HG02798 (cell line): Measurements from ENCODE around the gene CCDC30.

Experiments
- ATAC-seq: cut with Tn5 transposase; IDR thresholded peaks from one replicate; pipeline ENCODE4 v1.9.1; 2021; ENCODE audit warnings: mild to moderate bottlenecking; ENCODE audit not compliant: unreplicated experiment, poor library complexity

Gene CCDC30

GRCh38 chr1:42684139-42684538 is 221.1 kb downstream of the CCDC30 start:
- no peak for ATAC-seq

GRCh38 chr1:42686418-42686817 is 223.3 kb downstream of the CCDC30 start:
- ATAC-seq: no peak

- ATAC-seq: no peak
These were observed 226.8 kb downstream of the CCDC30 start for GRCh38 chr1:42689912-42690311.

- ATAC-seq: peak; percentile 34
These were observed 227.5 kb downstream of the CCDC30 start for GRCh38 chr1:42690477-42691156.

GRCh38 chr1:42691157-42691498 is 228.0 kb downstream of the CCDC30 start:
- peak; percentile 35 for ATAC-seq

- no peak for ATAC-seq
These were observed 229.4 kb downstream of the CCDC30 start for GRCh38 chr1:42692461-42692860.

GRCh38 chr1:42692911-42693310 is 229.8 kb downstream of the CCDC30 start:
- no peak for ATAC-seq

- ATAC-seq: no peak
These were observed 235.2 kb downstream of the CCDC30 start for GRCh38 chr1:42698081-42698813.

- ATAC-seq: no peak
These were observed 236.9 kb downstream of the CCDC30 start for GRCh38 chr1:42700006-42700405.

GRCh38 chr1:42703888-42704464 is 240.9 kb downstream of the CCDC30 start:
- ATAC-seq: no peak
